OCI-LY3 (cell line): Measurements from ENCODE around the gene KIAA0513.
A peak's percentile ranks its signal among the peaks of the same experiment; 100 is the strongest.
"Not testable (repeated sequence)": the region's sequence is repeated elsewhere in the genome, so short reads cannot be mapped to it uniquely, and the experiment has no call there.

Experiments used
- H2AFZ ChIP-seq: fragments of 200-600, 300-600 bp; shearing (Covaris generic); 2 replicates; pipeline ENCODE4 v1.6.0; 2014; ENCODE audit warnings: antibody characterized with exemption, low read depth, low read length
- H3K27ac ChIP-seq: fragments of 200-600, 300-600 bp; sonication (generic); 2 replicates; pipeline ENCODE4 v1.5.1; 2014; ENCODE audit warnings: mild to moderate bottlenecking, low read length, moderate library complexity, mixed read lengths
- H3K27me3 ChIP-seq: fragments of 200-600, 300-600 bp; sonication (generic); 2 replicates; pipeline ENCODE4 v1.6.1; 2014; ENCODE audit warnings: low read depth, low read length, mixed read lengths
- H3K36me3 ChIP-seq: fragments of 200-600, 300-600 bp; sonication (generic); replicated peaks from 2 replicates; pipeline ENCODE3; 2014; ENCODE audit warnings: low read depth, low read length, mixed read lengths
- H3K4me1 ChIP-seq: fragments of 300-600, 200-600 bp; sonication (generic); 2 replicates; pipeline ENCODE4 v1.6.1; 2014; ENCODE audit warnings: low read length, mixed read lengths
- H3K4me2 ChIP-seq: fragments of 200-600, 300-600 bp; sonication (generic); 2 replicates; pipeline ENCODE4 v1.6.1; 2014; ENCODE audit warnings: low read length, mixed read lengths
- H3K4me3 ChIP-seq: fragments of 300-600, 200-600 bp; sonication (generic); 2 replicates; pipeline ENCODE4 v1.5.1; 2014; ENCODE audit warnings: antibody characterized with exemption, mild to moderate bottlenecking, low read length, moderate library complexity
- H3K79me2 ChIP-seq: fragments of 300-600, 200-600 bp; shearing (Covaris generic); 2 replicates; pipeline ENCODE4 v1.6.1; 2014; ENCODE audit warnings: mild to moderate bottlenecking, low read length, mixed read lengths
- H3K9ac ChIP-seq: fragments of 300-600, 200-600 bp; shearing (Covaris generic); 2 replicates; pipeline ENCODE4 v1.6.0; 2014; ENCODE audit warnings: mild to moderate bottlenecking, low read length, moderate library complexity
- H3K9me3 ChIP-seq: fragments of 200-600, 300-600 bp; shearing (Covaris generic); 2 replicates; pipeline ENCODE4 v1.6.1; 2014; ENCODE audit warnings: low read length, mixed read lengths; ENCODE audit not compliant: insufficient read depth
- H4K20me1 ChIP-seq: fragments of 200-600, 300-600 bp; sonication (generic); 2 replicates; pipeline ENCODE4 v1.6.1; 2016; ENCODE audit warnings: low read length, mixed read lengths; ENCODE audit not compliant: insufficient read depth
- EZH2phosphoT487 ChIP-seq: fragments of 200-600 bp; shearing (Covaris generic); IDR thresholded peaks from 2 replicates; pipeline ENCODE4 v1.6.1; 2018; ENCODE audit warnings: antibody characterized with exemption, mixed run types, low read depth
- TF ChIP-seq, protein P1 (sequence below): fragments of 200-600, 300-600 bp; sonication (generic); IDR thresholded peaks from 2 replicates; pipeline ENCODE4 v1.5.1; 2014; ENCODE audit warnings: antibody characterized with exemption, low read length, low read depth

The KIAA0513 gene

DNA sequence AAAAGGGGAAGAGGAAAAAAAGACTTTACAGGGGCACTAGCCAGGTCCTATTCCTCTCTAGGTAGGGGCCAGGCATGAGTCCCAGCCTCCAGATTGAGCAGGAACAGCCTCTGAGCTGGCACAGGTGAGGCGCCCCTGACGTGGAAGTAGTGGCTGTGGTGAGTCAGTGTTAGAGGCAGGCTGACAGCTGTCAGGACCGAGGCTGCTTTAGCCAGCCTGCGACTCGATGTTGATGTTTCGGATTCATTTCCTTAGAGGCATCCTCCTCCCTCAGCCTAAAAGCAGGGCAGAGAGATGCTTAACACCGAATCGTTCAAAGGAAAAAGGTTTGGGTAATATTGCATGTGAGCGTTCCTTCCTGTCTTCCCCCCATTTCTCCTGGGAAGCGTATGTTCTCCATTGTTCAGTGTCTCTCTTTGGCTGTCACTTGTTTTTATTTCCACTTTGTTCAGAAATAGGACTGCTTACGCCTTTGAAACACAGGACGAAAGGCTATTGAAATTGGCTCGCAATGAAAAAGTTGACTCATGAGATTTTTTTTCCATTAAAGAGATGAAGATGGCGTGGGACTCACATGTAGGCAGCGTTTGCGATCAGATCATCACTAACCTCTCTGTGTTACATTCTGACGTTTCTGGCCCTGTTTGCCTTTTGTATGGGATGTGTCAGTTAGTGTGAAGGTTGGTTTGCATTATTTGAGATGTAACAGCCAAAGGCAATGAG lies 1.3 kb downstream of the KIAA0513 start:
- H3K79me2 ChIP-seq = no peaks in the 10 kb centered on the region
- peaks cover 26% of the 10 kb centered on the region for H3K27me3 ChIP-seq
- H3K27ac ChIP-seq = no peak overlapping the region
- H4K20me1 ChIP-seq = no peaks in the 10 kb centered on the region
- H2AFZ ChIP-seq = peak overlapping the region; percentile 48; the same call in 1 of the 2 replicates
- H3K4me3 ChIP-seq = peak overlapping the region; percentile 88
- peaks cover 23% of the 10 kb centered on the region for H3K4me1 ChIP-seq
- peak overlapping the region; percentile 82 for H3K4me2 ChIP-seq
- H3K9ac ChIP-seq = peak overlapping the region; percentile 73; the same call in 1 of the 2 replicates
- no peaks in the 10 kb centered on the region for H3K36me3 ChIP-seq
- H3K9me3 ChIP-seq = no peaks in the 10 kb centered on the region
- TF ChIP-seq, protein P1, sequence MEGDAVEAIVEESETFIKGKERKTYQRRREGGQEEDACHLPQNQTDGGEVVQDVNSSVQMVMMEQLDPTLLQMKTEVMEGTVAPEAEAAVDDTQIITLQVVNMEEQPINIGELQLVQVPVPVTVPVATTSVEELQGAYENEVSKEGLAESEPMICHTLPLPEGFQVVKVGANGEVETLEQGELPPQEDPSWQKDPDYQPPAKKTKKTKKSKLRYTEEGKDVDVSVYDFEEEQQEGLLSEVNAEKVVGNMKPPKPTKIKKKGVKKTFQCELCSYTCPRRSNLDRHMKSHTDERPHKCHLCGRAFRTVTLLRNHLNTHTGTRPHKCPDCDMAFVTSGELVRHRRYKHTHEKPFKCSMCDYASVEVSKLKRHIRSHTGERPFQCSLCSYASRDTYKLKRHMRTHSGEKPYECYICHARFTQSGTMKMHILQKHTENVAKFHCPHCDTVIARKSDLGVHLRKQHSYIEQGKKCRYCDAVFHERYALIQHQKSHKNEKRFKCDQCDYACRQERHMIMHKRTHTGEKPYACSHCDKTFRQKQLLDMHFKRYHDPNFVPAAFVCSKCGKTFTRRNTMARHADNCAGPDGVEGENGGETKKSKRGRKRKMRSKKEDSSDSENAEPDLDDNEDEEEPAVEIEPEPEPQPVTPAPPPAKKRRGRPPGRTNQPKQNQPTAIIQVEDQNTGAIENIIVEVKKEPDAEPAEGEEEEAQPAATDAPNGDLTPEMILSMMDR = no peak
- no peak for TF ChIP-seq EZH2phosphoT487

DNA sequence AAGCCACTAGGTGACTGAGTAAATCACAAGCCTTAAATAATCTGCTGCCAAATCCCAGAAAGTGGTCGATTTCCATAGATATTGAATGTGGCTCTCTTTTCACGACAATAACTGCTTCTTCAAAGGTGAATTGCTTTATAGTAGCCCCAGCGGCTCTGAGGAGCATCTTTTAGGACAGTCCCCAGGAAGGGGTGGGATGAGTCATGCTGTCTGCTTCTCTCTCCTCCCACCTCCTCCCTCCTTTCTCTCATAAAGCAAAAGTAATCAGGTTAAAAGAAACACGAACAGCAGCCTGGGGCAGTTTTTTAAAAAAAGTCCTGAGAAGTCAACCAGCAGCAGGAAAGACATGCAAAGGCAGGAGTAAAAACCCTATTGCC lies 1.8 kb downstream of the KIAA0513 start:
- H3K4me3 ChIP-seq = peak overlapping the region; percentile 88; the same call in 1 of the 2 replicates
- H3K27ac ChIP-seq = no peak overlapping the region
- no peak for TF ChIP-seq EZH2phosphoT487
- TF ChIP-seq, protein P1 = no peak
- no peaks in the 10 kb centered on the region for H3K79me2 ChIP-seq
- H3K27me3 ChIP-seq = peaks cover 26% of the 10 kb centered on the region
- H3K4me1 ChIP-seq = peaks cover 23% of the 10 kb centered on the region
- H3K9ac ChIP-seq = no peak overlapping the region
- H4K20me1 ChIP-seq = no peaks in the 10 kb centered on the region
- no peaks in the 10 kb centered on the region for H3K36me3 ChIP-seq
- H3K4me2 ChIP-seq = peak overlapping the region; percentile 82
- H2AFZ ChIP-seq = no peak overlapping the region
- H3K9me3 ChIP-seq = no peaks in the 10 kb centered on the region

DNA sequence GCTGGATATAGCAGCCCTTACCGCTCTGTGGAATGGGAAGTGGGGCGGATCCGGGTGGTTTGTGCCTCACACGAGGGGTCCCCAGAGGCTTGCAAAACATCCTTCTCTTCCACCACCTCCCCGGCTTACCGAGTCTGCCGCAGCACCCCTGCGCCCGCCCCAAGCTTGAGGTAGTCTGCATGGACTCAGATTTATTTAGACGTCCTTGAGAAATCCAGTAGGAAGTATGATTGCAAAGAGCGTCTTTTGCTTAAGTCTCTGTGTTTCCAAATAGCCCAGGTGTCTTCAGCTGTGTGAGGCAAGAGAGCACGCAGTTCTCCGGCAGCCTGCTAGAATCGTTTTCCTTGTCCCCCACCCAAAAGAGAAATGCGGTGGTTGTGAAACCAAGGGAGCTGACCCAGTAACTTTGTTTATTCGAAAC lies 2.4 kb downstream of the KIAA0513 start:
- Histone ChIP-seq H3K9me3 (no peaks in the 10 kb centered on the region), H2AFZ (no peak overlapping the region), H3K36me3 (no peaks in the 10 kb centered on the region), H3K27me3 (peaks cover 26% of the 10 kb centered on the region), H3K27ac (no peak overlapping the region), H3K4me2 (no peak overlapping the region), H3K79me2 (no peaks in the 10 kb centered on the region), H3K4me3 (no peak overlapping the region), H3K4me1 (peaks cover 23% of the 10 kb centered on the region), H3K9ac (no peak overlapping the region), H4K20me1 (no peaks in the 10 kb centered on the region)
- TF ChIP-seq EZH2phosphoT487 = no peak
- TF ChIP-seq, protein P1 = no peak

DNA sequence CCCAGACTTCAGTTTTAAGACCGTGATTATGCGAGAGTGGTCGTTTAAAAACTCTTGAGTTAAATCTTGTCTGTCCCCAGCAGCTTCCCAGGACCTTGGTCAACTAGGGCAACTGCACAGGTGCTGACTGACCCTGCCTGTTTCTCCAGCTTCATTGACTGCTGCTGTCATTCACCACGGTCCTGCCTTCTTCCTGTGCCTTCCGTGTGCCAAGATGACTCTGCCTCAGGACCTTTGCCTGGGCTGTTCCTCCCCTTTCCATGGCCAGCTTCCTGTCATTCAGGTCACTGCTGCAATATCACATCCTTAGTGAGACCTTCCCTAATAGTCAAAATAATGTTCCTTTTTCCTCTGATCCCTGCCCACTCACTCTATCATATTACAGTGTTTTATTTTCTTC lies 3.9 kb downstream of the KIAA0513 start:
- H3K9ac ChIP-seq = no peak overlapping the region
- no peak overlapping the region for H2AFZ ChIP-seq
- TF ChIP-seq, protein P1 = no peak
- TF ChIP-seq EZH2phosphoT487 = no peak
- no peaks in the 10 kb centered on the region for H4K20me1 ChIP-seq
- H3K4me2 ChIP-seq = no peak overlapping the region
- H3K4me3 ChIP-seq = no peak overlapping the region
- H3K4me1 ChIP-seq = peaks cover 23% of the 10 kb centered on the region
- H3K27me3 ChIP-seq = peaks cover 30% of the 10 kb centered on the region
- H3K27ac ChIP-seq = no peak overlapping the region
- H3K36me3 ChIP-seq = no peaks in the 10 kb centered on the region
- no peaks in the 10 kb centered on the region for H3K79me2 ChIP-seq
- H3K9me3 ChIP-seq = no peaks in the 10 kb centered on the region

DNA sequence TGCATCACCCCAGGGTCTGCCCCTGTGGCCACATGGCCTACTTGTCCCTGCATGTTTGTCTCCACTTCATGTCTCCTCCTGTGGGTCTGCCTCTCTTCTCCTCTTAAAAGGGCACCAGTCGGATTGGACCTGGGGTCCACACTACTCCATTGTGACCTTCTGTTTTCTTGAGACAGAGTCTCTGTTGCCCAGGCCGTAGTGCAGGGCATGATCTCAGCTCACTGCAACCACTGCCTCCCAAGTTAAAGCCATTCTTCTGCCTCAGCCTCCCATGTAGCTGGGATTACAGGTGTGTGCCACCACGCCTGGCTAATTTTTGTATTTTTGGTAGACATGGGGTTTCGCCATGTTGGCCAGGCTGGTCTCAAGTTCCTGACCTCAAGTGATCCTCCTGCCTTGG lies 4.6 kb downstream of the KIAA0513 start:
- H3K4me1 ChIP-seq = peaks cover 18% of the 10 kb centered on the region
- H3K4me3 ChIP-seq, H3K27ac ChIP-seq, H3K36me3 ChIP-seq, H3K4me2 ChIP-seq, H3K79me2 ChIP-seq, H2AFZ ChIP-seq, H3K9ac ChIP-seq, H3K9me3 ChIP-seq, H4K20me1 ChIP-seq: not testable (repeated sequence)
- peaks cover 36% of the 10 kb centered on the region for H3K27me3 ChIP-seq
